NB4 (cell line): Measurements from ENCODE around the gene KYNU.

Source experiments
- CTCF ChIP-seq: IDR thresholded peaks from one replicate; pipeline ENCODE4 v1.5.1; 2012; ENCODE audit warnings: low read depth, low read length
- MAX ChIP-seq: IDR thresholded peaks from 2 replicates; pipeline ENCODE4 v1.6.1; 2011; ENCODE audit warnings: low read depth, low read length
- MYC ChIP-seq: IDR thresholded peaks from 2 replicates; pipeline ENCODE4 v1.6.1; 2011; ENCODE audit warnings: low read depth, low read length
- POLR2A ChIP-seq: IDR thresholded peaks from 2 replicates; pipeline ENCODE4 v1.6.1; 2011; ENCODE audit warnings: mild to moderate bottlenecking; ENCODE audit not compliant: insufficient read length; ENCODE audit errors: extremely low read depth

GRCh38 chr2:142944721-142945120 is 67.3 kb downstream of the KYNU start:
- TF ChIP-seq CTCF (no peak), MAX (no peak), POLR2A (no peak), MYC (no peak)
